Left lung (tissue), 10 donors: ENCODE measurements around the gene AFAP1L2. TPM values are rescaled to one million over a fixed set of nuclear protein-coding genes. Genes with fewer than 3 reads are reported as not detected.

ENCODE experiments used
- ATAC-seq: fragments of 200-7000 bp; cut with Tn5 transposase; one replicate; pipeline ENCODE4 v1.9.1; 2020; ENCODE audit warnings: moderate library complexity
- DNase-seq, 4 donors: peaks; one replicate each; pipeline ENCODE4 v3.0.0-alpha.2; 2013 to 2020
- H3K27ac ChIP-seq, 2 donors: fragments of 200-600 bp; sonication (generic) in 1 of 2; one replicate each; pipeline versions ENCODE4 v1.5.0 to v1.8.0; 2020 to 2021
- H3K27me3 ChIP-seq, 2 donors: fragments of 200-600 bp; sonication (generic) in 1 of 2; one replicate each; pipeline versions ENCODE4 v1.5.0 to v1.8.0; 2020 to 2021
- H3K36me3 ChIP-seq, 2 donors: fragments of 200-600 bp; sonication (generic) in 1 of 2; one replicate each; pipeline versions ENCODE4 v1.5.0 to v1.8.0; 2020 to 2021
- H3K4me1 ChIP-seq, 2 donors: fragments of 200-600 bp; one replicate each; pipeline ENCODE4 v1.8.0; 2021
- H3K4me3 ChIP-seq, 2 donors: fragments of 200-600 bp; sonication (generic) in 1 of 2; one replicate each; pipeline versions ENCODE4 v1.5.0 to v1.8.0; 2020 to 2021; ENCODE audit warnings: mild to moderate bottlenecking in 1 of 2
- H3K9me3 ChIP-seq, 2 donors: fragments of 200-600 bp; sonication (generic) in 1 of 2; one replicate each; pipeline versions ENCODE4 v1.5.0 to v1.8.0; 2020 to 2021
- intact Hi-C, 2 donors: fragments of 100-400 bp; cut with DNase I; formaldehyde crosslinking; loops; one replicate each; pipeline versions ENCODE4 v1.11.2 to v1.14.2; 2022
- polyA plus RNA-seq, 6 donors: library from polyadenylated mRNA; unstranded; fragments of 120-200 nt; gene quantifications; one replicate each; pipeline ENCODE4 v1.2.1, GENCODE V29; 2013; ENCODE audit not compliant: insufficient read length in 6 of 6
- total RNA-seq, 2 donors: library from RNA; stranded (reverse); fragmentation: NEBNext Ultra II Directional; extraction: Animal tissue kit (Norgen Biotek cat#: 25700); gene quantifications; one replicate each; pipeline ENCODE4 v1.2.1, GENCODE V29; 2021
- TF ChIP-seq, protein P1 (sequence below), 2 donors: fragments of 200-600 bp; sonication (generic) in 1 of 2; IDR thresholded peaks; one replicate each; pipeline versions ENCODE4 v1.5.0 to v1.8.0; 2021; ENCODE audit warnings: antibody characterized with exemption in 2 of 2
- donor health status: DM: no; HTN: yes; CAD: no.
- donor health status: DM: no; HTN: no; CAD: no.

Gene AFAP1L2
- total and polyA plus RNA-seq, 8 donors: 6.4 to 43.3 (median 33.2) TPM

DNA sequence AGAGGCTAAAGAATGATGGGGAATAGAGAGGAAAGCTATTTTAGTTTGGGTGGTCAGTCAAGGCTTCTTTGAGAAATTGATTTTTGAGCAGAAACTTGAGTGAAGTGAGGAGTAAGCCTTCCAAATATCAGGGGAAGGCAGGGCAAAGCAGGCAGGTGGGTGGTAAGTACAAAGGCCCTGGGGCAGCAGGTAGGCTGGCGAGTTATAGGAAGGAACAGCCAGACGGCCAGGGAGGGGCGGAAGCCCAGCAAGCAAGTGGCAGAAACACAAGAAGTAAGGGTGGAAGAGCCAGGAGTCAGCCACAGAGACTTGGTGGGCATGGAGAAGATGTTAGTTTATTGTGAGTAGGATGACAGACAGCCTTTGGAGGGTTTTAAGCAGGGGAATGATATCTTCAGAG is 130.4 kb downstream of the AFAP1L2 start:
- Histone ChIP-seq H3K4me3 (no peak overlapping the region), H3K36me3 (no peaks in the 10 kb centered on the region), H3K27ac (no peak overlapping the region), H3K9me3 (no peaks in the 10 kb centered on the region), H3K4me1 (no peaks in the 10 kb centered on the region), H3K27me3 (no peaks in the 10 kb centered on the region)
- intact Hi-C loops: no loop called here
- TF ChIP-seq, protein P1, sequence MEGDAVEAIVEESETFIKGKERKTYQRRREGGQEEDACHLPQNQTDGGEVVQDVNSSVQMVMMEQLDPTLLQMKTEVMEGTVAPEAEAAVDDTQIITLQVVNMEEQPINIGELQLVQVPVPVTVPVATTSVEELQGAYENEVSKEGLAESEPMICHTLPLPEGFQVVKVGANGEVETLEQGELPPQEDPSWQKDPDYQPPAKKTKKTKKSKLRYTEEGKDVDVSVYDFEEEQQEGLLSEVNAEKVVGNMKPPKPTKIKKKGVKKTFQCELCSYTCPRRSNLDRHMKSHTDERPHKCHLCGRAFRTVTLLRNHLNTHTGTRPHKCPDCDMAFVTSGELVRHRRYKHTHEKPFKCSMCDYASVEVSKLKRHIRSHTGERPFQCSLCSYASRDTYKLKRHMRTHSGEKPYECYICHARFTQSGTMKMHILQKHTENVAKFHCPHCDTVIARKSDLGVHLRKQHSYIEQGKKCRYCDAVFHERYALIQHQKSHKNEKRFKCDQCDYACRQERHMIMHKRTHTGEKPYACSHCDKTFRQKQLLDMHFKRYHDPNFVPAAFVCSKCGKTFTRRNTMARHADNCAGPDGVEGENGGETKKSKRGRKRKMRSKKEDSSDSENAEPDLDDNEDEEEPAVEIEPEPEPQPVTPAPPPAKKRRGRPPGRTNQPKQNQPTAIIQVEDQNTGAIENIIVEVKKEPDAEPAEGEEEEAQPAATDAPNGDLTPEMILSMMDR (IDR thresholded peaks at IDR 0.05): no peak
- ATAC-seq: no peak
- DNase-seq: no peak

DNA sequence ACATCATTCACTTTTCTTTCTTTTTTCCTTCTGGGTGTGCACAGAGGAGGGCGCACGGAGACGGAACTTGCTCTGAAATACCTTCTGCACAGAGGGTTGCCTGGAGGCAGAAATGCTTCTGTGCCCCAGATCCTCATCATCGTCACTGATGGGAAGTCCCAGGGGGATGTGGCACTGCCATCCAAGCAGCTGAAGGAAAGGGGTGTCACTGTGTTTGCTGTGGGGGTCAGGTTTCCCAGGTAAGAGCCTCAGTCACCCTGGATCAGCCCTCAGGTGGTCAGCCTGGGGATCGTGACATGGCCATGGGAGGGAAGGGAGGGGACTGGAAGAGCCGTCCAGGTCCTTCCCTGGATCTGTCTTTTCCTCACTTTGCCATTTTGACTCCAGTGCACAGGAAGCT is 131.6 kb downstream of the AFAP1L2 start:
- no peaks in the 10 kb centered on the region for H3K4me1 ChIP-seq
- intact Hi-C loops: no loop called here
- no peaks in the 10 kb centered on the region for H3K36me3 ChIP-seq
- no peaks in the 10 kb centered on the region for H3K9me3 ChIP-seq
- H3K27ac ChIP-seq: no peak overlapping the region
- peak in 1 of 4 donors; percentile 22 for DNase-seq
- TF ChIP-seq, protein P1 (IDR thresholded peaks at IDR 0.05): no peak
- ATAC-seq: no peak
- no peaks in the 10 kb centered on the region for H3K27me3 ChIP-seq
- H3K4me3 ChIP-seq: no peak overlapping the region

DNA sequence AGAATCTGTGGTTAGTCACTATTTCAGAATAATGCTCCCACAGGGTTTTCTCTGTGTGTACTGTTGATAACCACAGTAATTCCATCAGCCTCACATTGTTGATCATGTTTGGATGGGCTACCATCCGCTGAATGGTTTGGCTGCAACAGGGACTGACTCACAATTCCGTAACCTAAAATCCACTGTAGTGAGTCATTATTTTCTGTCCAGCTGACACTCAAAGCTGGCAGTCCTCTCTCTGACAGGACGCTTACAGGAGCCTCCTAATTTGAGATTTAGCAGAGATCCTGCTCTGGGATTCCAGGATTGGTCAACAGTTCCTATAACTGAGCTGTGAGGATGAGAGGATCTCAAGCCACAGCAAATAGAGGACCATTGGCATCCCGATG is 132.5 kb downstream of the AFAP1L2 start:
- intact Hi-C loops: no loop called here
- Histone ChIP-seq H3K27me3 (no peaks in the 10 kb centered on the region), H3K4me1 (no peaks in the 10 kb centered on the region), H3K27ac (no peak overlapping the region), H3K4me3 (no peak overlapping the region), H3K9me3 (no peaks in the 10 kb centered on the region), H3K36me3 (no peaks in the 10 kb centered on the region)
- ATAC-seq: peak; percentile 77
- no peak for DNase-seq
- TF ChIP-seq, protein P1 (IDR thresholded peaks at IDR 0.05): no peak

DNA sequence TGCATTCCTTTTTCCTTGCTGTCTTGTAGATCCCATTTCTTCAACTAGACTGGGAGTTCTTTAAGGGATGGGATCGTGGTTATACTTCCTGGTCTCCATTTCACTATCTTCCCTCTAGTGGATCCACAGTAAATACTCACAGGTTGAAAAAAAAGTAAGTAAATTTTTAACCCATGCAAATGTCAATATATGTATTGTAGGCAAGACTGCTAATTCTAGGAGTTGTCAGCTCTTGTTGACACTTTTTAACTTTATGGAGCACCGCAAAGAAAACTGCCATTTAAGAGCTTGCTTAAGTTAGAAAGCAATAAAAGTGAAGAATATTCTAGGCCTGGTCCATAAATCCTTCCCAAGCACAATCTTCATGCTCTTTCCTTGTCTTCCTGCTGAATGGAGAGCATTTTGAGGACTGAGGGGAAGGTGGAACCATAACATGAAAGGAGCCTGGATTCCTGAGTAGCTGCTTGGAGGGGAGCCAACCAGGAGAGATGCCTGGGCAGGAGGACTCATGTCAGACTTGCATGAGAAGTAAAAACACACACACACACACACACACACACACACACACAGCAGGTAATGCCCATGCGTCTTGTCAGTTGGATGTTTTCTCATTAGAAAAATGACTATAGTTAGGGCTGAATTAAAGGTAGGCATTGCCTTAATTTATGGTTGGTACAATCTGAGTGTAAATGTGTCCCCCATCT is 133.1 kb downstream of the AFAP1L2 start:
- intact Hi-C loops: no loop called here
- DNase-seq (peak in 1 of 4 donors; percentile 60), ATAC-seq (peak; percentile 26)
- Histone ChIP-seq H3K36me3 (no peaks in the 10 kb centered on the region), H3K27me3 (no peaks in the 10 kb centered on the region), H3K9me3 (no peaks in the 10 kb centered on the region), H3K27ac (no peak overlapping the region), H3K4me1 (peaks cover 2 to 4% of the 10 kb centered on the region in 2 donors), H3K4me3 (no peak overlapping the region)
- TF ChIP-seq, protein P1 (IDR thresholded peaks at IDR 0.05): no peak

DNA sequence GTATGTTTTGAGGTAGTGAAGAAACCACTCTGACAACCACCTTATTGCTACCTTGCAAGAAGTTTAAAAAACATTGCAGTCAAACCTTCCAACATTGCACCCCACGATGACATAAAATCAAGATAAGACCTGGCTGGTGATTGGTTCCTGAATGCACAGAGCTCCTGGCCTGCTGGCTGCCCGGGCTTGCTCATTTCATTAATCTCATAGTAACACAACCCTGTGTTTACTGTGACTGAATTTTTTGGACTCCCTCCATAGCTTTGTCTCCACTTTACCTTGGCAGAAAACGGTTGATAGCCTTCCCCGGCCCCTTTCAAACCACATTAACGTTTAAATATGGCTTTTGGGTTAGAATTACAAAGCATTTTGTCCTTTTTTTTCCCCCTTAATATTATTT is 137.8 kb downstream of the AFAP1L2 start:
- no peaks in the 10 kb centered on the region for H3K36me3 ChIP-seq
- intact Hi-C loops: no loop called here
- TF ChIP-seq, protein P1 (IDR thresholded peaks at IDR 0.05): no peak
- DNase-seq: peak in 2 of 4 donors; percentile 43 to 63
- no peak overlapping the region for H3K4me3 ChIP-seq
- H3K27ac ChIP-seq: no peak overlapping the region
- H3K9me3 ChIP-seq: no peaks in the 10 kb centered on the region
- peak; percentile 86 for ATAC-seq
- peaks cover 3 to 5% of the 10 kb centered on the region in 2 donors for H3K4me1 ChIP-seq
- no peaks in the 10 kb centered on the region for H3K27me3 ChIP-seq
